NB4 (cell line): ENCODE results near the gene CARMIL1.

ENCODE experiments used
- DNase-seq: peaks from one replicate; pipeline ENCODE4 v3.0.0; 2010; ENCODE audit warnings: low read depth
- H3K4me3 ChIP-seq: one replicate; pipeline ENCODE4 v1.5.1; 2011; ENCODE audit warnings: mild to moderate bottlenecking, low read depth, low read length, moderate library complexity
- CTCF ChIP-seq: IDR thresholded peaks from one replicate; pipeline ENCODE4 v1.5.1; 2012; ENCODE audit warnings: low read depth, low read length
- MAX ChIP-seq: IDR thresholded peaks from 2 replicates; pipeline ENCODE4 v1.6.1; 2011; ENCODE audit warnings: low read depth, low read length
- MYC ChIP-seq: IDR thresholded peaks from 2 replicates; pipeline ENCODE4 v1.6.1; 2011; ENCODE audit warnings: low read depth, low read length
- POLR2A ChIP-seq: IDR thresholded peaks from 2 replicates; pipeline ENCODE4 v1.6.1; 2011; ENCODE audit warnings: mild to moderate bottlenecking; ENCODE audit not compliant: insufficient read length; ENCODE audit errors: extremely low read depth

Gene CARMIL1

GRCh38 chr6:25259756-25260155 lies 19.4 kb upstream of the CARMIL1 start:
- no peak overlapping the region for H3K4me3 ChIP-seq
- DNase-seq = no peak
- no peak for TF ChIP-seq MYC

- no peak overlapping the region for H3K4me3 ChIP-seq
- no peak for DNase-seq
- TF ChIP-seq MAX (no peak), MYC (no peak), CTCF (no peak), POLR2A (no peak)
These were observed 15.5 kb upstream of the CARMIL1 start for GRCh38 chr6:25263657-25264056.

- no peak overlapping the region for H3K4me3 ChIP-seq
- DNase-seq = no peak
- no peak for TF ChIP-seq POLR2A
- no peak for TF ChIP-seq MYC
- no peak for TF ChIP-seq CTCF
- TF ChIP-seq MAX = no peak
These were observed 12.6 kb upstream of the CARMIL1 start for GRCh38 chr6:25266456-25267100.

GRCh38 chr6:25267662-25268061 lies 11.5 kb upstream of the CARMIL1 start:
- no peak for DNase-seq
- no peak overlapping the region for H3K4me3 ChIP-seq
- TF ChIP-seq CTCF (no peak), POLR2A (no peak), MYC (no peak), MAX (no peak)

- TF ChIP-seq MAX = no peak
- no peak for TF ChIP-seq POLR2A
- TF ChIP-seq MYC = no peak
- no peak for TF ChIP-seq CTCF
- DNase-seq = no peak
- H3K4me3 ChIP-seq = no peak overlapping the region
These were observed 8.6 kb upstream of the CARMIL1 start for GRCh38 chr6:25270559-25270958.

GRCh38 chr6:25275436-25275835 lies 3.7 kb upstream of the CARMIL1 start:
- TF ChIP-seq MAX (no peak), POLR2A (no peak), CTCF (no peak), MYC (no peak)
- no peak overlapping the region for H3K4me3 ChIP-seq
- no peak for DNase-seq
